Midbrain (tissue), 1 donor: ENCODE data around the gene CLIC6.
A peak's percentile ranks its signal among the peaks of the same experiment; 100 is the strongest.

Source experiments
- DNase-seq: peaks from one replicate; lab custom pipeline; 2025; lab: John Stamatoyannopoulos, UW

The CLIC6 gene

DNA sequence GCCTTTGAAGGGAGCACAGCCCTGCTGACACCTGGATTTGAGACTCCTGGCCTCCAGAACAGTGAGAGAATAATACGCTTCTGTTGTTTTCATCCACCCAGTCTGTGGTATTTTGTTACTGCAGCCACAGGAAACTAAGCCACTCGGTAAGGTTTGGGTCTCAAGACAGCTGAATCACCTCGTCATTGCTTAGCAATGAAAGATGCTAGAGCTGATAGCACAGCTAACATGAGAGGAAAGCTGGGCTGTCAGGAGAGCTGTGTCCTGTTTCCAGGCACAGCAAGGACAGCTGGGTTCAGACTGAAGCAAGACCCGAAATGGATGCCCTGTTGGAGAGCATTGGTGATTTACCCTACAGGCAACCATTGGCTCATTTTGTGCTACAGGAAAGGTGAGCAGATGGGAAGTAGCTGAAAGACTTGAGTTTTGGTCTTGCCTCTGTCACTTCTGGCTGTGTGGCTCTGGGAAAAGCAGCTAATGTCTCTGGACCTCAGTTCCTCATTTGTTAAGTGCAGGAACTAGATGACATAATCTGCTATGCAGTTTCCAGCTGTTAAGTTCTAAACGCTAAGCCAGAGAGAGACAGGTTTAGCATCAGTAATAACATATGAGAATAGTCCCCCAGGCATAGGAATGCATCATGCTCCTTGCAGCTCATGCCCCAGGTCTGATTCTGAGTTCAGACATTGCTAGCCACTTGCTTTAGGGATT lies 58.0 kb downstream of the CLIC6 start:
- DNase-seq = no peak

DNA sequence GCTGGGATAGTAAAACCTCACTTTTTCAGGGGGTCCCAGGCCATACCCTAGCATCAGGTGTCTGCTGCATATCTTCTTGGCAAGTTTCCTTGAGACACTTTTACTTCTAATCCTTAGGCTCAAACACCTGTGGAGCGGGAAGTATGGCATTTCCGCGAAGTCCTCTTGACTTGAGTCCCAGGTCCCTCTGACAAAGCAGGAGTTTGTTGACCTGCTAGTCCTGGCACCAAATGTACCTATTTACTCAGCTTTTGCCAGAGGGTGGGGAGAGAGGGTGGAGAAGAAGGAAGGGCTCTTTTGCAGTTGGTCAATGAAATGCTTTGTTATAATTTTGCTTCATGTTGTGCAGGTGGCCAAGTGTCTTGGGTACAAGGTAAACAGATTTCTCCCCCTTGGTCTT lies 59.7 kb downstream of the CLIC6 start:
- DNase-seq = no peak

DNA sequence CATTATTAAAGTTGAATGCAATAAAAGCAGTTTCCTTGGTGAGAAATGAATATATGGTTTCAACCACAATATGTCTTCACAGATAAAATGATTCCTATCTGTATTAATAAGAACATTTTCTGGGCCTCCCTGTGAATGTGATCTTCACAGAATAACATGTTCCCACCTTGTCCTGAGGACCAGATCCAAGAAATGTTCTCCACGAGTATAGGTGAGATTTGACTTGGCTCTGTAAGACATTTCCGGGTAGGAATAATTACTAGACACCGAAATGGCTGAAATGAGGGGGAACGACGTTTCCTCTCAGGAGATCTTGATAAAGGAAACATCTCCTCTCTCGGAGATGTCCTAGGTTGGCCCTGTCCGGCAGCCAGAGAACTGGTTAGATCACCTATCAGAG lies 61.4 kb downstream of the CLIC6 start:
- no peak for DNase-seq

DNA sequence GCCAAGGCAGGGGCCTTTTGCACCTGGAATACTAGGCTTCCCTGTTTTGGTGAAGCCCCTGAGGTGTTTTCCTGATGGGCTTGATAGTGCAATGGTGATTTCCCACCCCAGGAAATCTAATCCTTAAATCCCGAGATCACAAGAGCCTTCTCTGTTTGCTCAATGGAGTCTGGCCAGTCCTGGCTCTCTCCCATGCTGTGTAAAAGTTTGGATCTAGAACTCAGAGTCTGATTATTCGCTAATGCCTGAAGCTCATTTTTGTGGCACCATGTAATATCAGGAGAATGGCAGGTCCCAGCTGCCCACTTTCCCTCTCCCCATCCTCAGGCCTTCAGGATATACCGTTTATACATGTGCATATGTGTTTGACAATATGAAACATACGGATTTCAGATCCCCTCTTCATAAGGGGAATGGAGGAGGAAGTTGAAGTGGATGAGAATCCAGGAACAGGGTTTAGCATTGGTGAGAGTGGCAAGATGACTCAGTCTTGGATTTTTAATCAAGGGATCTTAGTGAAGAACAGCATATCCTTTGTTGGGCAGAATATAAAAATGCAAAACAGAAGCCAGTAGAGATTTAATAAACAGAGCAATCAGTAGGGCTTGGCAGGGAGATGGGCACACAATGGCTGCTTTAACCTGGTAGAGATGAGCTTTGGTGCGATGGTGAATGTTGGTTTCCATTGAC lies 62.1 kb downstream of the CLIC6 start:
- no peak for DNase-seq

DNA sequence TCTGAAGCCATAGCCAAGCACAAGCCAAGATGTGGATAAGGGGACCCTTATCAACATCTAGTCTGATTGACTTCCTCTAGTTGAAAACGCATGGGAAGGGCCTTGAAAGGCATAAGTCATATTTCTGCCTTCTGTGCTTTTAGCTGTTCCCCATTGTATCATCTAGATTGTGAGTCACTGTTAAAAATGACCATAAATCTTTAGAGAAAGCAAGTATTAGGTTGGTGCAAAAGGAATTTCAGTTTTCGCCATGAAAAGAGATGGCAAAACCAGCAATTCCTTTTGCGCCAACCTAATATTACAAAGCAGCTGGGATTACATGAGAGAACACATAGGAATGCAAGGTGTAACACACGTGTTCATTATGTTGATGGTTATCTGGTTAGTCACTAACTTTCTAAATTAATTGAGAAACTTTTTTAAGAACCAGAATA lies 63.6 kb downstream of the CLIC6 start:
- DNase-seq = no peak

DNA sequence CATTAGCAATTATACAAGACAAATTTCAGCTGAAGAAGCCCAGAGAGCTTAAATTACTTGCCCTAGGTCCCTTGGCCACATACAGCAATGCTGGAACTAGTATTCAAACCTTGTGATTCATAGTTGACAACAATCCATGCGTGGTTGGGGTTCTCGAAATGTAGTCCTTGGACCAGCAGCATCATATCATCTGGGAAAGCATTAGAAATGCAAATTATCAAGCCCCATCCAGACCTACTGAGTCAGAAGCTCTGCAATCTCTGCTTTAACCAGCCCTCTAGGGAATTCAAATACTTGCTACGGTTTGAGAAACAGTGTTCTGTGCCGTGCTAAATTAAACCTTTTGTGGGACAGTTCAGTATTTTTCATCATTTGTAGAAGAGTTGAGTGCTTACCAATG lies 65.1 kb downstream of the CLIC6 start:
- no peak for DNase-seq

DNA sequence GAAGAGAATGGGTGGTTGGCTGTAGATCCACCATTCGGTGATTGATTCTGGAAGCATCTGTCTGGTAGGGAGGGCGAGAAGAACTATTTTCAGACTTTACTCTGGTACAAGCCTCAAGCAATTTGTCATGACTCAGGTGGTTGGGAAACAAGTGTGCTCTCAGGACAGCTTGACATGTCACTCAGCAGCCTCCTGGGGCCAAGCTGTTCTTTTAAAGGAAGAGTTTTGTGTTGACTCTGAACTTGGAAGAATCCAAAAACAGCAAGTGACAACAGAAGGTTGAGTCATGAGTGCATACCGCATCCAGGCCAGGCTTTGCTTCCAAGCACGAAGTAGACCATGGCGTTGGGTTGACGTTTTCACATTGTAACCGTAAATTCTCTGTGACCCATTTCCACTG lies 65.9 kb downstream of the CLIC6 start:
- no peak for DNase-seq

DNA sequence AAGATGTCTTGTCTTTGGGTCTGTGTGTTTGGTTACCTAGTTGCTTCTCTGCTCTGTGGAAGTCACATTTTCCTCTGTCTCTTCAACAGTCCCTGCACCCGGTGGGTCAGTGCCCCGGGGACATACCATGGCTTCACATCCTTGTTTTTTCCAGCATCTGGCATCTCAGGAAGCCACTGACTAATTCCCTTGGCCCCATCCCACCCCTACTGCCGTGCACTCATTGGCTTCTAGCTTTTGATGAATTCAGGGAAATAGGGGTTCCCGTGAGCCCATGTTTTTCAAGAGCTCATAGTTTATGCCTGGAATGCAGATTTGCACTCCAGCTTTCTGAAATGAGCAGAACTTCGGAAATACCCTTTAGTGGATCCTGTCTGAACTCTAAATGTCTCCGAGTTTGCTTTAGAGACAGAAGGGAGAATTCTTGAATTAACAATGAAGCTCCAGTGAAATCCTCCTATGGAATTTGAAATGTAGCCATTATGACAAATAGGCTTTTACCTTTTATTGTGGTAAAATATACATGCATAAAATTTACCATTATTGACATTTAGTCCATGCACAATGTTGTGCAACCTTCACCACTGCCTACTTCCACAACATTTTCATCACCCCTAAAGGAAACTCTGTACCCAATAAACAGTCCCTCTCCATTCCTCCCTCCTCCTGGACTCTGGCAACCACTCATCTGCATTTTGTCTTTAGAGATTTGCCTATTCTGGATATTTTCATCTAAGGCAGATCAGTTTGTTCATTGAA lies 67.5 kb downstream of the CLIC6 start:
- DNase-seq = no peak

DNA sequence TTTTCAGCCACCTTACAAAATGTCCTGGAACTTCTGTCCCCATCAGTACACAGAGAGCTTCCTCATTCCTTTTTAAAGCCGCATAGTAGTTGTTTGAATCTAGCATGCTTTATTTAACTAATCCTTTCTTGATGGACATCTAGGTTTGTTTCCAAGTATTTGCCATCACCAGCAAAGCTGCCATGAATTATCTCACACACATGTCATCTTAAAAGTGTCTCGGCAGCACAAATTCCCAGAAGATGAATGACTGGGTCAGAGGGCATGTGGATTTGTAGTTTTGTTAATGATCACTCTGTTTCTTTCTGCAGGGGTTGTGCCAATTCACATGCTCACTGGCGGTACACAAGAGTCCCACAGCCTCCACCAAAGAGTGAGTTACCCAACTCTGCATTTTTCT lies 68.3 kb downstream of the CLIC6 start:
- DNase-seq = no peak

DNA sequence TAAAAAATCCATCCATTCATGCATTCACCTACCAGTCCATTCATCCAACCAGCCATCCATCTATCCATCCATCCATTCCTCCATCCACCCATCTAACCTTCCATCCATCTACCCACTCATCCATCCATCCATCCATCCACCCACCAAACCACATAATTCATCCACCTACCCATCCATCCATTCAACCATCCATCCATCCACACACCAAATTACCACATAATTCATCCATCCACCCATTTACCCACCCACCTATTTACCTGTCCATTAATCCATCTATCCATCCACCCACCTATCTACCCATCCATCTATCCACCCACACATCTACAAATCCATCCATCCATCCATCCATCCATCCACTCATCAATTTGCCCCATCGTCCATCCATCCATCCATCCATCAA lies 71.4 kb downstream of the CLIC6 start:
- no peak for DNase-seq

DNA sequence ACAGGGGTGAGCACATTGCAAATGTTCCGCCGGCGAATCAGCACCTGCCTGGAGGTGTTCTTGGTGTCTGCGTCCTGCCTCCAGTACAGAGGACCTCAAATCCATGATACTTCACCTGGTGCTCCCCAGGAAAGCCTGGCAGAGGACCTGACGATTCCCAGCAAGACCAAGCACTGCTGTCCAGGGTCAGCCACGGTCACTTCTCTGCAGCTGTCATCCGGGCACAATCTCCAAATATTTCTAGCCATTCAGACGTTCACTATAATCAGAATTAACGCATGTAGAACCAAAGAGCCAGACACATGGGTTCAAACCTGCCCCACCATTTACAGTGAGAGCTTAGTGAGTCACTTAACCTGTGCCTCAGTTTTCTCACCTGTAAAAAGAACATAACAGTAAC lies 74.5 kb downstream of the CLIC6 start:
- DNase-seq = no peak

DNA sequence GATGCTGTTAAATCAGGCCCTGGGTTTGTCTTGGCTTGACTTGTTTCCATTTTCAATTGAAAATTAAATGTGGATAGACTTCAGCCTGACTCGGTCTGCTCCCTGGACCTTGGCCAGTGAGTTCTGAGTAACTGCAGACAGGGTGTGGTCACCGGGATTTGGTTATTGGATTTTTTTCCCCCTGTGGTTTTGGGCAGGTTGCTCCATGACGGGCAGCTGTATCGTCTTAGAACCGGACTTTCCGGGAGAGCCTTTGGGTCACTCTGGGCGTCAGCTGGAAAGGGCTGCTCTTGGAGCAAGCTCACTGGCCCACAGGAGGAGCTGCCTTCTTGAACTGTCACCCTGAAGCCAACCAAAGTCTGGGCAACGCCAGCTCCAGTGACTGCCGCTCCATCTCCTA lies 75.0 kb downstream of the CLIC6 start:
- DNase-seq = no peak

DNA sequence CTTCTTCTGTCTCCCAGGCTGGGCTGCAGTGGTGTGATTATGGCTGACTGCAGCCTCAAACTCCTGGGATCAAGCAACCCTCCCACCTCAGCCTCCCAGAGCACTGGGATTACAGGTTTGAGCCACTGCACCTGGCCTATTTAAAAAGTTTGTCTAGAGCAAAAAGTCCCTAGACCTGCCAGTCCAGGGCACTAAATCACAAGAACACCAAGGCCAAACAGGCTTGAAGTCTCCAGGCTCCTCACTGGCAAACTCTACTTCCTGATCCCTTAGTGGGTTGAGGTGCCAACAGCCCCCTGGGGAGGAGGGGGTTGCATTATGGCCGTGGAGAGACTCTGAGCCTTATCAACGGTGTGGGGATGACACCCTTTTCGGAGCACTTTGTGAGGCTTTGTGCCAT lies 76.0 kb downstream of the CLIC6 start:
- DNase-seq = no peak

DNA sequence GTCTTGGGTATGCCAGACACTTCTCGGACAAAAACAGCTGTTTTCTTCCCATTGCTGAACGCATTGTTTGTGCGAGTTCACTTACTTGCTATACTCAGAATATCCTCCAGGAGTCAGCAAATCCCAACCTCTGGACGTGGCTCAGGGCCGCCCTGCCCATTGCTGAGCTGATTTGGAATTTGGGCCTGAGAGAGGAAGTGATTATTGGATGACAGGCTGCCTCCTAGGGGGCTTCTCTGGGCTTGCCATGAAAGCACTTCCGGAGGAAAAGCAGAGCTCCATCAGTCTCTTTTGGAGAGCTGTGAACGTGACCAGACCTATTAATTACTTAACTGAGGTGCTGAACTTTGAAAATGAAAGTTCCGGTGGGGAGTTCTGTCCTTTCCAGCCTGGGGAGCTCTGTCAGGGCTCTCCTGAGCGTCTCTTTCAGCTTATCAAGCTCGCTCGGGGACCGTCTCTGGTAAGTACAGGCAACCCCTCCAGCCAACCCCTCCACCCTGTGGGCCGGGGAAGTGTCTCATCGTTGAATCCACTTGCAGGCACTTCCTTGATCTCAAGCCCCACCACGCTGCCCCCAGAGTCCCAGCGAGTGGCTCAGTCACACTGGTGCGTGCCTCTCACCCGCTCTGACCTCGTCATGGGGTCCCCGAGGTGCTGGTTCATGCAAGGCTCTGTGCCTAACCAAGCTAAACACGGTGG lies 76.9 kb downstream of the CLIC6 start:
- DNase-seq = peak; percentile 53

DNA sequence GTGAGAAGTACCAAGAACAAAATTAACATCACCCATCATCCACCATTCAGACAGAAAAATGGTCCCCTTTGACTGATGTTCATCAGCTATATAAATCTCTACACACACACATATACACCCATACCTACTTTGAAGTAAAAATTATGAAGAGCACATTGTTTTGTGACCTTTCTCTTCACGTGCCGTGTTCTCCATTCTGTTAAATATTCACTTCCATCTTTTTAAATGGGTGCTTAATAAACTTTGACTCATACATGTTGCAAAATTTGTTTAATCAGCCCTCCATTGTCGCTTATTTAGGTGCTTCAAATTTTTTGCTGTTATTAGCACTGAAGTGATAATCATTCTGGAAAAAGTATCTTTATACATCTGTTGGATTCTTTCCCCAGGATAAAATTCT lies 80.1 kb downstream of the CLIC6 start:
- DNase-seq = no peak

DNA sequence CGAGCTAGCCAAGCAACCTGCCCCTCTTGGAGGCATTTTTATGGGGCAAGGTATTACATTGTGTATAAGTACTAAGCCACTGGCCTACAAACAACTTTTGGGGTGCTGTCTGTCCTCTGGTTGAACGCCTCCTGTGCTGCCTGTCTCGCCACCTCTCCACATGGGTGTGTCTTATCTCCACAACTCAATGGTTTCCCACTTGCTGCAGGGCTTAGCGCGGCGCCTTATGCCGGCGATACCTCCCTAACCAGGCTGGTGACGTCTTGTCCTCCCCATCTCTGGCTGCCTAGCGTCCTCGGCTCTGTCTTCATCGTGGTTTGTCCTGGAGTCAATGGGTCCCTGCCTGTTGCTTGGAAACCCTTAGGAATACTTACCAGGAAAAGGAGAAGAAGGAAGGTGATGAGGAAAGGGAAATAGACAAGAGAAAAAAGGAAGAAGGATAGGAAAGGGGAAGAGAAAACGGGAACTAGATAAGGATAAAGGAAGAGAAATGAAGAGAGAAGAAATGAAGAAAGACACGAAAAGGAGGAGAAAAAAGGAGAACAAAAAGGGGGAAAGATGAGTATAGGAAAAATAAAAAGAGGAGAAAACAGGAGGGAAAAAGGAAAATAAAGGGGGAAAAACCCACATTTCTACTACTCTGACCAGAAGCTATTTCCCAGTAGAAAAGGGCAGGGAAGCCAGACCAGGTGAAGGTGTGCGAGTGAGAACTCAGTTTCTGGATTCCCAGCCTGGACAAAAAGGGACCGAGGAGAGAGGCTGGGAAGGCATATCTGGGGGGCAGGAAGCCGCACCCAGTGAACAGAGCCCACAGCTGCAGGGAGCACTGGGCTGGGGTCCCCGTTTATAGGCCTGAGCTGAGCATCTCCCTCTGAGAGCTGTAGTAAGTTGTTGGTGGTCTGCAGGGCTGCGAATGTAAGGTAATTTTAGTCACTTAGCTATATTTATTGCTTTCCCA lies 86.2 kb downstream of the CLIC6 start:
- DNase-seq = no peak

DNA sequence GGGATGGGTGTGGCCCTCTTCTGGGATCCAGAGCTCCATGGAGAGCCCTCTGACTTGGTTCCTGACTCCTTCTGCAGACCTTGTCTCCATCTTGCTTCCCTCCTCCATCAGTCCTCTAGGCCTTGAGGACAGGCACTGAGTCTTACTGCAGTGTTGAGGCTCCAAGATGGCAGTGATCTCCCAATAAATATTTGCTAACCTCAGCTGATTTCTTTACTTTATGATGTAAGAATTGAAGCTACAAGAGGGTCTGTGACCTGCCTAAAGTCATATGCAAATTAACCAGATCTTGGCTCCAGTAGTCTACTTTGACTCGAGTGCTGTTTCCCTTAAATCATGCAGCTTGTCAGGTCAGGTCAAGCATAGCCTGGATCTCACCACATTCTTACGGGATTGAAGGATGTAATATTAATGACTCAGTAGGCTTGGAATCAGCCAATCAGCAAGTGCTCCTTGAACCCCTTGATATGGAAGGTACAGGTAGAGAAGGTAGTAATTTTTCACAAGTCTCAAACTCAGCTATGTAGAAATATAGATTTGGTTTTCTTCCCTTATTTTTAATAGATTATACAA lies 93.0 kb downstream of the CLIC6 start:
- DNase-seq = no peak

DNA sequence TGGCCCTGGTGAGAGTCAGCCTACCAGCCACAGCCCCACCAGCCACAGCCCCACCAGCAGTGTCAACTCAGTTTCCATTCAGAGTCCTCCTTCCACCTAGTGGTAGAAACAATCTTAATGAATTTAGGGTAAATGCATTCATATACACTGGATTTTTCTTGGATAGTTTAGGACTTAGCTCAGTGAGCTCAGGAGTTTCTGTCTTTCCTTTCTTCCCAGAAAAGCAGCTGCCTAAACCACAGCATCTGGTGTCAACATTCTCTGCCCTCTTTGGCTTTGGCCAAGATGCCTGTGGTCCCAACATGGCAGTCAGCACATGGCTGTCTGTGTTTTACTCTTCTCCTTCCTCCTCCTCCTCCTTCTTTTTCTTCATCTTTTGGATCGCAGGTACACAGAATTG lies 94.0 kb downstream of the CLIC6 start:
- no peak for DNase-seq

DNA sequence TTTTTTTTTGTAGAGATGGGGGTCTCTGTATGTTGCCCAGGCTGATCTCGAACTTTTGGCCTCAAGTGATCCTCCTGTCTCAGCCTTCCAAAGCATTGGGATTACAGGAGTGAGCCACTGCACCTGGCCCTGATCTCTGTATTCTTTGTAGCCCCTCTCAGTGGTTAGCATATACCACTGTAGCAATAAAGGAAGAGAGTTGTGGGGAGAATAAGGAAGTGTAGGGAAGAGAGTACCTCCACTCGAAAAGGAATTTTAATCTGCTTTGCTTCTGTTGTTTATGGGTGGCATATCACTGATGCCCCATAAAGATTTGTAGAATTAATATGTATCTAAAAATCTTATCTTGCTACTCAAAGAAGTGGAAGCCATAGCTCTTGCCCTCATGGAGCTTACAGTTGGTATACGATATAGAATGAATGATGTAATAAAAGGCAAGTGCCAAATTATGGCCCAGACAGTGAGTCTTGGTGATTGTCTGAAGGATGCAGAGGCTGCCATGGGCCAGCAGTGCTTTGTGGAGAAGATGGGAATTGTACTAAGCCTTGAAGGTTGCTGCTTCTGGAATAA lies 96.0 kb downstream of the CLIC6 start:
- no peak for DNase-seq

DNA sequence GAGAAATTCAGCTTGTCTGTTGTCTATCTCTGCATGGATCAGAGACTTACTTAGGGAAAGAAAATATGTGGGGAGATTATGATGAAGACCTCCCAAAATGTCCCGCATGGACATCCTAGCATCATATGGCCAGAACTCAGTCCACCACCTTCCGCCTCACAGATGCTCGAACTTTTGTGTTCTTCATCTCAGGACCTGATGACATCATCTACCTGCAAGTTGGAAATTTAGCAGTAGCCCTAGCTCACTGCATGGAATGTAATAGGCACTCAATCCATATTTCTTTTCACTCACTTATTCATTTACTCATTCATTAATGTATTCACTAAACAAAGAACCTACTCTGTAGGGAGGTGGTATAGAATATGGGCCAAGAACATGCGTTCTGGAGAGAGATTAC lies 96.8 kb downstream of the CLIC6 start:
- DNase-seq = no peak

DNA sequence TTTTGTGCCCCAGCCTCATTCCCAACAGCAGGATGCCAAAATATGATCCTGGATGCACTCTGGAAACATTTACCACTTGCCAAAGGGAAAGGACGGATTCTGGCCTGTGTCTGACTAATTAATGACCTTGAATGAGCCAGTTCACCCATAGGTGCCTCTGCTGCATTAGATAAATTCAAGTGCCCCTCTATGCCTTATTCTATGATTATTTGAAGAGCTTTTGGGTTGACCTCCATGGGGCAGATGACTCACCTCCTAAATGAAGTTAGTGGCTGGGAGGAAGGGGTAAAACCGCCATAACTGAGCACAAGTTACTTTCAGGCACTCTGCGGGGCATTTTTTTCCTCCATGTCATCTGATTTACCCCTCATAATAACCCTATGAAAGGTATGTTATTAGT lies 98.1 kb downstream of the CLIC6 start:
- no peak for DNase-seq
